ENCODE results near the gene BSN.
A peak's percentile ranks its signal among the peaks of the same experiment; 100 is the strongest.

Gene BSN

GRCh38 chr3:49553692-49554632 is at the start of gene BSN:
BSN (plus strand) TSS chr3:49554477; CDS start chr3:49554603, 126 bp downstream.
- peak; percentile 74 for DNase-seq

GRCh38 chr3:49506906-49507305 is 47.4 kb upstream of the BSN start:
- DNase-seq: no peak

GRCh38 chr3:49509028-49509561 is 45.2 kb upstream of the BSN start:
- DNase-seq: no peak

GRCh38 chr3:49511639-49512038 is 42.6 kb upstream of the BSN start:
- DNase-seq: no peak

- DNase-seq: no peak
Observed at GRCh38 chr3:49512781-49513355, 41.4 kb upstream of the BSN start.

- DNase-seq: no peak
Observed at GRCh38 chr3:49513494-49514124, 40.7 kb upstream of the BSN start.

- DNase-seq: no peak
Observed at GRCh38 chr3:49518016-49518415, 36.3 kb upstream of the BSN start.

GRCh38 chr3:49518441-49518840 is 35.8 kb upstream of the BSN start:
- no peak for DNase-seq

GRCh38 chr3:49519296-49519695 is 35.0 kb upstream of the BSN start:
- DNase-seq: no peak

- no peak for DNase-seq
Observed at GRCh38 chr3:49519916-49520385, 34.3 kb upstream of the BSN start.

- DNase-seq: no peak
Observed at GRCh38 chr3:49523756-49524747, 30.2 kb upstream of the BSN start.

- no peak for DNase-seq
Observed at GRCh38 chr3:49529567-49529966, 24.7 kb upstream of the BSN start.

- DNase-seq: no peak
Observed at GRCh38 chr3:49530231-49530630, 24.0 kb upstream of the BSN start.

GRCh38 chr3:49530701-49531100 is 23.6 kb upstream of the BSN start:
- no peak for DNase-seq

- DNase-seq: no peak
Observed at GRCh38 chr3:49531218-49531617, 23.1 kb upstream of the BSN start.

- DNase-seq: no peak
Observed at GRCh38 chr3:49531715-49532114, 22.6 kb upstream of the BSN start.

- DNase-seq: no peak
Observed at GRCh38 chr3:49533031-49533430, 21.2 kb upstream of the BSN start.

- DNase-seq: no peak
Observed at GRCh38 chr3:49533786-49534519, 20.3 kb upstream of the BSN start.

- no peak for DNase-seq
Observed at GRCh38 chr3:49534581-49535441, 19.5 kb upstream of the BSN start.

Measured in KG1 (cell line).